ENCODE data around the gene PRIMA1.

DNA sequence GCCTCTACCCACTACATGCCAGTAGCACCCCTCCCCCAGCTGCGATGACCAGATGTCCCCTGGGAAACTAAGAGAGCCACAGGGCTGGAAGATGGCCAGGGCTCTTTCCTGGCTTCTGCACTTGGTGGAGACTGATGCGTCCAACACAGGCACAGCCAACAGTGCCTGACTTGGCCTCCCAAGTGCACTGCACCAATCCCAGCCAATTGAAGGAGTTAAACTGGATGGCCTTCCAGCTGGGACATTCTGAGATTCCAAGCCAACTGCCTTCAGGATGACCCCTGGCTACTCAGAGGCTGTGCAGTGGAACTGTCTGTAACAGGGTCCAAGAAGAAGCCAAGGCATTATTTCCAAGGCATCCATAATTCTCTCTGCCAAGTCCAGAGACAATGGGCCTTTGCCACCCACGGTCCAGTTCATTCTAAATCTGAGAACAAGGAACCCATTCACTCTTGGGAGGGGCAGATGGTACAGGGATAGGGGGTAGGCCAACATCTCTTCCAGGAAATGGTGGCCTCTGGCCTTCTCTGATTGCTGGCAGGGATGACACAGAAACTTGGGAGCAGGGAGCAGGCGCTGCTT, 35.2 kb downstream of the PRIMA1 start:
- TF ChIP-seq EZH2phosphoT487 (IDR thresholded peaks at IDR 0.05; ENCODE audit: unreplicated experiment) (no peak), EZH2 (IDR thresholded peaks at IDR 0.05; ENCODE audit: low read depth, unreplicated experiment) (no peak), REST (IDR thresholded peaks at IDR 0.05; ENCODE audit: unreplicated experiment) (no peak), ZNF331 (CRISPR knock-in tag; IDR thresholded peaks at IDR 0.05; ENCODE audit: low read depth) (no peak), CREB1 (CRISPR knock-in tag; IDR thresholded peaks at IDR 0.05; ENCODE audit: low read depth) (no peak), ETS1 (IDR thresholded peaks at IDR 0.05) (no peak), NANOG (IDR thresholded peaks at IDR 0.05; ENCODE audit: borderline replicate concordance) (no peak)
- TF ChIP-seq, protein P1, sequence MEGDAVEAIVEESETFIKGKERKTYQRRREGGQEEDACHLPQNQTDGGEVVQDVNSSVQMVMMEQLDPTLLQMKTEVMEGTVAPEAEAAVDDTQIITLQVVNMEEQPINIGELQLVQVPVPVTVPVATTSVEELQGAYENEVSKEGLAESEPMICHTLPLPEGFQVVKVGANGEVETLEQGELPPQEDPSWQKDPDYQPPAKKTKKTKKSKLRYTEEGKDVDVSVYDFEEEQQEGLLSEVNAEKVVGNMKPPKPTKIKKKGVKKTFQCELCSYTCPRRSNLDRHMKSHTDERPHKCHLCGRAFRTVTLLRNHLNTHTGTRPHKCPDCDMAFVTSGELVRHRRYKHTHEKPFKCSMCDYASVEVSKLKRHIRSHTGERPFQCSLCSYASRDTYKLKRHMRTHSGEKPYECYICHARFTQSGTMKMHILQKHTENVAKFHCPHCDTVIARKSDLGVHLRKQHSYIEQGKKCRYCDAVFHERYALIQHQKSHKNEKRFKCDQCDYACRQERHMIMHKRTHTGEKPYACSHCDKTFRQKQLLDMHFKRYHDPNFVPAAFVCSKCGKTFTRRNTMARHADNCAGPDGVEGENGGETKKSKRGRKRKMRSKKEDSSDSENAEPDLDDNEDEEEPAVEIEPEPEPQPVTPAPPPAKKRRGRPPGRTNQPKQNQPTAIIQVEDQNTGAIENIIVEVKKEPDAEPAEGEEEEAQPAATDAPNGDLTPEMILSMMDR (conservative IDR thresholded peaks at IDR 0.05; ENCODE audit: low read depth in 2 of 2), result no peak

All from GM23338 (cell line).